Hematopoietic multipotent progenitor cell treated with erythropoietin and hydrocortisone succinate and interleukin-3 and kit ligand, for 4 days (in vitro differentiated cells): ENCODE measurements around the gene GARIN3.

Experiments
- DNase-seq: peaks from one replicate; pipeline ENCODE4 v3.0.0-alpha.2; 2015

GARIN3 gene

DNA sequence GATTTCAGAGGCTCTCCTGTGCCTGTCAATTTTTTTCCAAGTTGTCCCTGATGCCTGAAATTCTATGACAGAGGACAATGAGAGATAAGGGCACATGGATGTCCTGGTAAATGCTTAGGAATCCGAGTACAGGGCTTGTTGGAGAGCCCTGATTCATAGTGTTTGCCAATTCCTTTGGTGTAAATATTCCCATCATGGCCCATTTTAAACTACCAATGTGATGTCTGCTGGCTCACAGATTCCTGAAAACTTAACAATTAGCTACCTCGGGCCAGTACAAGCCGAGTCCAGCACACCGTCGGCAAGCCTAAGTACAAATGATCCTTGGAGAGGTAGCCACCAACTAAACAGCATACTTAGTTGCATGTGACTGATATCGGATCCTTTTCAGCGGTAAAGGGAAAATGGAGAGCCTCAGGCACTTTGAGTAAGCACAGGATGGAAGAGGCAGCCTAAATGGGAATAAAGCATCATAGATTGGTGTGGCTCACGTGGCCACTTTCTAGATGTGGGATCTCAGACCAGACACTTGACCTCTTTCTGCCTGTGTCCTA is 18.1 kb upstream of the GARIN3 start:
- DNase-seq: no peak

DNA sequence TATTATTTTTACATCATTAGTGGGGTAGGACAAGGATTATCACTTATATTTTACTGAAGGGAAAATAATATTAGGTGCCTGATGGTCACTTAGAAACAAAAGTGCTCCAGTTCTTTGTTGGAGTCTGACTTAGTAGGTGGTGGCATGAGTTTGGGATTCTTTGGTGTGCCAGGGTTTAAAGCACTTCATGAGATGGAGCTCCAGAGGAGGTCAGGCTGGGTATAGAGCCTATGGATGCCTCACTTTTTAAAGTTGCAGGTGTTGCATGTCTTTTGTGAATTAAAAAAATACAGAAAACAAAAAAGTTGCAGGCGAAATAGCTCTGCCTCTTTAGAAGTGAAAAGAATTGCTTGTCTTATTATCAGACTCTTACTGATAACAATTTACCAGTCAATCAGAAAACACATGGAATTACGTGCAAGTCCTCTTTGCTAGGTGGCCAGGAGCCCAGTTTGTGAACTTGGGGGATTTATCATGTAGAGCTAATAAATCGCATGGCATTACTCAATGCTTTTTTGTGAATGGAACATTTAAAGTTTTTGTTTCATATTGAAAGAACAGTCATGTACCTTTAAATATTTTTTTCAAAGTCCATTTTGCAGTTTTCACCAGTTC is 16.2 kb upstream of the GARIN3 start:
- no peak for DNase-seq

- peak; percentile 70 for DNase-seq
These were observed 14.6 kb upstream of the GARIN3 start, which contains the start of gene ITK for GRCh38 chr5:157180374-157181264. Gene ITK (plus strand): TSS chr5:157180840. CDS start chr5:157180978, 138 bp downstream.

GRCh38 chr5:157178966-157179365 is 12.9 kb upstream of the GARIN3 start:
- no peak for DNase-seq

- DNase-seq: no peak
These were observed 11.9 kb upstream of the GARIN3 start for GRCh38 chr5:157177953-157178352.

- DNase-seq: no peak
These were observed 9.1 kb upstream of the GARIN3 start for GRCh38 chr5:157175071-157175612.

GRCh38 chr5:157172403-157172802 is 6.3 kb upstream of the GARIN3 start:
- no peak for DNase-seq

GRCh38 chr5:157168286-157168685 is 2.2 kb upstream of the GARIN3 start:
- DNase-seq: no peak

GRCh38 chr5:157167214-157167621 is 1.2 kb upstream of the GARIN3 start:
- DNase-seq: no peak

- DNase-seq: no peak
These were observed 396 bp downstream of the GARIN3 start for GRCh38 chr5:157165668-157166067.

GRCh38 chr5:157165261-157165660 is 803 bp downstream of the GARIN3 start:
- no peak for DNase-seq

DNA sequence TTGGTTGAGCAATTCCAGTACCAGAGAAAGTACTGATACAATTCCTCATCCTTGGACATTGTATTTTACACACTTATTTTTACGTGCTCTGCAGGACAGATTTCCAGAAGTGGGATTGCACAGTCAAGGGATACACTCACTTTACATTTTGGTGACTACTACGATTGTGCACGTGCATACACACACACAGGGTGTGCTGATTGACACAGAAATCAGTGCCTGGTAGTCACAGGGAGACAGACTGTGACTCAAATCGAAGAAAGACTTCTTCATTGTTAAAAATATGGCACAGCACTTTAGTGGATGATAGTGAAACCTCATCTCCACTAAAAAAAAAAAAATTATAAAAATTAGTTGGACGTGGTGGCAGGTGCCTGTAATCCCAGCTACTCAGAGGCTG is 1.5 kb downstream of the GARIN3 start:
- DNase-seq: no peak

DNA sequence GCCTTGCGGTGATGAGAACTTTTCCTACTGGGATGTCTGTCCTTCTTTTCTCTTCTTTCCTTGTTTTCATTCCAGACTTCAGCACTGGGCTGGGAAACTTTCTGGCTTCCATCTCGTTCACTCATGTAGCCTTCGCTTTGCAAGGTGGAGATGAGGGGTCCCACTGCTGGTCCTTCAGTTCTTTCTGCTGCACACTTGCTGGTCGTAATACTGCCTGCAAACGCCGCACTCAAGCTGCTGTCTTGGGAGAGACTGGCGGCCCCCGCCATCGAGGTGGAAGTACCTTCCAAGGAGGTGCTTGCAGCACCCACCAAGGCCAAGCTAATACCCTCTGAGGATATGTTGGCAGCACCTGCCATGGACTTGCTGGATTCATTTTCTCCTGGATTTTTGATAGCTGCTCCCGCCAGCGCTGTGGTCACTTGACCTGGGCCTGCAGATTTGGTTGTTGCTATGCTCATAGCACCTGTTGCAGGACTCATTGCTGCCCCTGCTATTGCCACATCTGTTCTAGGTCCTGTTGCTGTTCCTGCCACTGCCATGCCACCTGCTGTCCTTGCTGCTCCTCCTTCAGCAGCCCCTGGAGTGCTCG is 3.0 kb downstream of the GARIN3 start:
- DNase-seq: no peak

- DNase-seq: no peak
These were observed 4.1 kb downstream of the GARIN3 start for GRCh38 chr5:157161996-157162395.

DNA sequence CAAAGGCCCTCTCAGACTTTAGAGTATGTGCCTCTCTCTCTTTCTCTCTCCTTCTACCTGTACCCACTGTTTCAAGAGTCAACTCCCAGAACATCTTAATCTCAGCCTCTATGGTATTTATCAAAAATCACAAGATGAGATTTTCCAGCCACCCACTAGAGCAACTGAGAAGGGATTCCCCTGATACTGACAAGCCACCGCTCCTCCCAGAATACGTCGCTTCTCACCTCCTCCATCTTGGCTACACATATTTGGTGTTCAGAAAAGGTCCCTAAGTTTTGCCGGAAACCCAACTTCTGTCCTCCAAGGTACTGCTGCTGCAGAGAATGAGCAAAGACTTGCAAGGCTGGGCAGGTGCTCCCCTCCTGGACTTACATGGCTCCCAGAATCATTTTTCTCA is 6.1 kb downstream of the GARIN3 start:
- no peak for DNase-seq

DNA sequence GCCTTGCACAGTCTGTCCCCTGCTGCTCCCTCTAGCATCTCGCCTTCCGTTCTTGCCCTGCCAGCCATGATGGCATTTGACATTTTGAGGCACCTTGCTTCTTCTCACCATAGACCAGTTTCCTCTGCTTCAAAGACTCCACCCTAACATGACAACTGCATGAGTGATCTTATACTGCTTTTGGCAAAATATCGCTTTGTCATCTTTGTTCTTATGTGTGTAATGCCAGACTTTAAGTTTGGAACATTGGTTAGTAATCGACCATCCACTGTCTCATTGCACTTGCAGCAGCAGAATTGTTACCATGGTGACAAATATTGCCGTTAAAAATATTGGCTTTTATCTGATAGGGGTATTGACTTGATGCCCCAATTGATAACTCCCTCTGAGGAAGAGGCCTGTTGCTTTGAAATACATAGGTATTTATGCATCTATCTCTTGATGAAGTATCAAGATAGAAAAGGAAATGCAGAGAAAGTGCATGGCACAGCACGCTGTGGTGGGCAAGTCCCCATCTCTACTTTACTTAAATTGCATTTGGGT is 6.8 kb downstream of the GARIN3 start:
- peak; percentile 17 for DNase-seq

- no peak for DNase-seq
These were observed 8.7 kb downstream of the GARIN3 start for GRCh38 chr5:157157293-157157891.

DNA sequence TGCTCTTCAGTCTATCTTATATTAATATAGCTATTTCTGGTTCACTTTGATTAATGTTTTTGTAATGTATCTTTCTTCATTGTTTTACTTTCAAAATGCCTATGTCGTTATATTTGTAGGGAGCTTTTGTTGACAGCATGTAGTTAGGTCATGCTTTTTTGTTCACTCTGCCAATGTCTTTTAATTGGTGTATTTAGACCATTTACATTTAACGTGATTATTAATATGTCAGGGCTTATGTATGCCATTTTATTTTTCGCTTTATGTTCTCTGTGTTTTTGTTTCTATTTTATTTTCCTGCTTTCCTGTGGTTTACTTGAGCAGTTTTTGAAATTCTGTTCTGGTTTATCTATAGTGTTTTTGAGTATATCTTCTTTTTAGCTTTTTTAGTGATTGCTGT is 10.8 kb downstream of the GARIN3 start:
- no peak for DNase-seq

DNA sequence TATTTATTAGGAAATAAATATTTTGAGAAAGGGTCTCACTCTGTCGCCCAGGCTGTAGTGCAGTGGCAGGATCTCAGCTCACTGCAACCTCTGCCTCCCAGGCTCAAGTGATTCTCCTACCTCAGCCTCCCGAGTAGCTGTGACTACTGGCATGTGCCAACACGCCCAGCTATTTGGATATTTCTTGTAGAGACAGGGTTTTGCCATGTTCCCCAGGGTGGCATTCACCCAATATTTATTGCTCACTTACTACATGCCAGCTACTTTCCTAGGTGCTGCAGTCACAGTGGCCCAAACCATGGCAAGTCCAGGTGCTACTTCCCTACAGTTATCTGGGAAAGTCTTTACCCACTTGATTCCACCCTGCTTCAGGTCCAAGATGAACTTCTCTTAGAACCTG is 15.1 kb downstream of the GARIN3 start:
- no peak for DNase-seq

GRCh38 chr5:157148734-157149615 is 17.1 kb downstream of the GARIN3 start:
- DNase-seq: peak; percentile 94
